Parathyroid adenoma (tissue), 2 donors: Measurements from ENCODE around the gene NUP62CL.

ENCODE experiments used
- H2AFZ ChIP-seq: fragments of 300-600 bp; sonication (generic); one replicate; pipeline ENCODE4 v1.7.0; 2017; ENCODE audit warnings: antibody characterized with exemption, mild to moderate bottlenecking
- H3K27ac ChIP-seq: fragments of 300-600 bp; sonication (generic); one replicate; pipeline ENCODE4 v1.7.0; 2017
- H3K27me3 ChIP-seq: fragments of 300-600 bp; sonication (generic); one replicate; pipeline ENCODE4 v1.7.0; 2017; ENCODE audit warnings: low read length; ENCODE audit not compliant: control insufficient read depth, insufficient read depth
- H3K36me3 ChIP-seq: fragments of 300-600 bp; sonication (generic); one replicate; pipeline ENCODE4 v1.7.0; 2017; ENCODE audit warnings: low read length; ENCODE audit not compliant: control insufficient read depth, insufficient read depth
- H3K4me1 ChIP-seq: fragments of 300-600 bp; sonication (generic); one replicate; pipeline ENCODE4 v1.7.0; 2017; ENCODE audit warnings: control low read depth
- H3K4me2 ChIP-seq: fragments of 300-600 bp; sonication (generic); one replicate; pipeline ENCODE4 v1.7.0; 2017; ENCODE audit warnings: low read length
- H3K4me3 ChIP-seq: fragments of 300-600 bp; sonication (generic); one replicate; pipeline ENCODE4 v1.7.0; 2017; ENCODE audit warnings: low read depth, low read length
- H3K79me2 ChIP-seq: fragments of 300-600 bp; sonication (generic); one replicate; pipeline ENCODE4 v1.7.0; 2017; ENCODE audit warnings: control low read depth
- H3K9ac ChIP-seq: fragments of 300-600 bp; sonication (generic); one replicate; pipeline ENCODE4 v1.7.0; 2017; ENCODE audit warnings: mild to moderate bottlenecking
- H3K9me3 ChIP-seq: fragments of 300-600 bp; sonication (generic); one replicate; pipeline ENCODE4 v1.7.0; 2017; ENCODE audit warnings: low read length; ENCODE audit not compliant: control insufficient read depth
- CTCF ChIP-seq: fragments of 300-600 bp; sonication (generic); IDR thresholded peaks from one replicate; pipeline ENCODE4 v1.7.0; 2017; ENCODE audit warnings: antibody characterized with exemption, mild to moderate bottlenecking
- donor health status: primary hyperparathyroidism.

NUP62CL gene

DNA sequence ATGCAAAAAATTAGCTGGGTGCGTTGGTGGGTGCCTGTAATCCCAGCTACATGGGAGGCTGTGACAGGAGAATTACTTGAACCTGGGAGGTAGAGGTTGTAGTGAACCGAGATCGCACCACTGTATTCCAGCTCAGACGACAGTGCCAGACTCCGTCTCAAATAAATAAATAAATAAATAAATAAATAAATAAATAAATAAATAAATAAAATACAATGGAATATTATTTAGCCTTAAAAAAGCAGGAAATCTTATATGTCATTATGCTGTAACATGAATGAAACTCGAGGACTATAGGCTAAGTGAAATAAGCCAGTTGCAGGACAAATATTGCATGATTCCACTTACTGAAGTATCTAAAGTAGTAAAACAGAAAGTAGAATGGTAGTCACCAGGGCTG, 130.1 kb downstream of the NUP62CL start:
- Histone ChIP-seq H3K4me1 (no peaks in the 10 kb centered on the region), H2AFZ (no peak overlapping the region), H3K4me3 (no peak overlapping the region), H3K9ac (no peak overlapping the region), H3K27ac (no peak overlapping the region), H3K79me2 (no peaks in the 10 kb centered on the region), H3K4me2 (no peak overlapping the region), H3K27me3 (no peaks in the 10 kb centered on the region), H3K36me3 (no peaks in the 10 kb centered on the region), H3K9me3 (no peaks in the 10 kb centered on the region)
- no peak for TF ChIP-seq CTCF
